Keratinocyte (primary cell): Measurements from ENCODE around the gene NKRF.

Experiments
- EZH2 ChIP-seq: IDR thresholded peaks from one replicate; pipeline ENCODE4 v1.6.1; 2012; ENCODE audit warnings: inconsistent platforms, mild to moderate bottlenecking, low read length, moderate library complexity
- TF ChIP-seq, protein P1 (sequence below), 3 experiments: IDR thresholded peaks in 1 of 3; conservative IDR thresholded peaks in 1 of 3; optimal IDR thresholded peaks in 1 of 3; 2 replicates in 2 of 3; 3 replicates in 1 of 3; pipeline versions ENCODE3 to v1.5.1; 2011; ENCODE audit warnings: low read length in 3 of 3, mild to moderate bottlenecking in 3 of 3, moderate library complexity in 2 of 3, control low read depth in 1 of 3, inconsistent platforms in 1 of 3; ENCODE audit not compliant: insufficient read depth in 2 of 3; ENCODE audit errors: extremely low read depth in 1 of 3

DNA sequence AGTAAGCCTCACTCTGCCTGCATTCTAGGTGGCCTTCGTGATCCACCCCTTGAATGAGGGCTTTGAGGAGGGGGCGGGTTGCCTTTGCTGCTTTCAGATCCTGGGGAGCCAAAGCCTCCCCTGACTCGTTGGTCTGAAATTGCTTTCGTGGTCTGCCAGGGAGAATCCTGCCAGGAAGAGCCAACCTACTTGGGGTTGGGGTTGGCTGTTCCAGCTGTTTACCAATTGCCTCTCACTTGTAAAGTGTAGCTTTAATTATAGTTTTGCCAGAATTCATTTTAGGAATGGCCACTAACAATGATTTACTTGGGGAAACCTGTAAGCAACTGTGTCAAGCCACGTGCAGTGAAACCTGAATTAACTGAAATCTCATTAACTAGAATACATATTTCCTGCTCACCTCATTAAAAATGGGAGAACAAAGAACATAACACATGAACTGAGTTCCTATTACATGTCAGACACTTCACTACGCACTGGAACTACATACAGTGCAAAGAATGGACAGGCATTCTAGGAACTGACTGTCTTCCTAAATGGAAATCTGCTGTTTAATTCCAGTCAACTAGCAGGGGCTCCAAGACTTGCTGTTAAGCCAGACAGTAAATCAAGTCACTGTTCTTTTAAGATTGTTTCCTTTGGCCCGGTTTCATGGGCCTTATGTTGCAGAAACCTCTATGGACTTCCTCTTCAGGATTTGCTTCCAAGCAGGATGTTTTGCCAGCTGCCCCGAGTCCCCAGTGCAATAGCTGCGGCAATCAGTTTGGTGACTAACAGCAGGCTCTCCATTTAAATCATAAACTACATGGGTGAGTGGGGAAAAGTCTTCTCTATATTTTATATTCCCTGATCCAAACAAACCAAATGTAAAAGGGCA lies 16.4 kb upstream of the NKRF start:
- TF ChIP-seq EZH2, result no peak
- TF ChIP-seq, protein P1, sequence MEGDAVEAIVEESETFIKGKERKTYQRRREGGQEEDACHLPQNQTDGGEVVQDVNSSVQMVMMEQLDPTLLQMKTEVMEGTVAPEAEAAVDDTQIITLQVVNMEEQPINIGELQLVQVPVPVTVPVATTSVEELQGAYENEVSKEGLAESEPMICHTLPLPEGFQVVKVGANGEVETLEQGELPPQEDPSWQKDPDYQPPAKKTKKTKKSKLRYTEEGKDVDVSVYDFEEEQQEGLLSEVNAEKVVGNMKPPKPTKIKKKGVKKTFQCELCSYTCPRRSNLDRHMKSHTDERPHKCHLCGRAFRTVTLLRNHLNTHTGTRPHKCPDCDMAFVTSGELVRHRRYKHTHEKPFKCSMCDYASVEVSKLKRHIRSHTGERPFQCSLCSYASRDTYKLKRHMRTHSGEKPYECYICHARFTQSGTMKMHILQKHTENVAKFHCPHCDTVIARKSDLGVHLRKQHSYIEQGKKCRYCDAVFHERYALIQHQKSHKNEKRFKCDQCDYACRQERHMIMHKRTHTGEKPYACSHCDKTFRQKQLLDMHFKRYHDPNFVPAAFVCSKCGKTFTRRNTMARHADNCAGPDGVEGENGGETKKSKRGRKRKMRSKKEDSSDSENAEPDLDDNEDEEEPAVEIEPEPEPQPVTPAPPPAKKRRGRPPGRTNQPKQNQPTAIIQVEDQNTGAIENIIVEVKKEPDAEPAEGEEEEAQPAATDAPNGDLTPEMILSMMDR (optimal IDR thresholded peaks at IDR 0.05 in 1 of 3, IDR thresholded peaks at IDR 0.05 in 1 of 3, conservative IDR thresholded peaks at IDR 0.05 in 1 of 3; ENCODE audit: extremely low read depth in 1 of 3, insufficient read depth in 2 of 3, low read length in 3 of 3), result no peak
